Bronchial epithelial cell (primary cell): ENCODE measurements around the gene IGSF9. TPM values are rescaled to one million over a fixed set of nuclear protein-coding genes. Genes with fewer than 3 reads are reported as not detected.

Experiments
- DNase-seq: peaks from one replicate; pipeline ENCODE4 v3.0.0-alpha.2; 2010; ENCODE audit warnings: low read depth
- FAIRE-seq: peaks from 2 replicates; lab custom pipeline; 2011; peaks lifted over from hg19 to GRCh38; lab: Jason Lieb, UNC
- H3K27me3 ChIP-seq: 2 replicates; pipeline ENCODE4 v1.5.1; 2011; ENCODE audit warnings: low read length; ENCODE audit not compliant: control insufficient read depth, insufficient read depth
- H3K36me3 ChIP-seq: 2 replicates; pipeline ENCODE4 v1.5.1; 2011; ENCODE audit warnings: low read length; ENCODE audit not compliant: control insufficient read depth, insufficient read depth
- H3K4me3 ChIP-seq: 2 replicates; pipeline ENCODE4 v1.5.1; 2011; ENCODE audit warnings: mild to moderate bottlenecking, low read depth, low read length, control low read depth
- total RNA-seq: library from RNA; depleted of rRNA; stranded (reverse); fragments of >200 nt; gene quantifications from 2 replicates; pipeline ENCODE4 v1.2.1, GENCODE V29; 2014
- TF ChIP-seq, protein P1 (sequence below): IDR thresholded peaks from 2 replicates; pipeline ENCODE4 v1.5.1; 2011; ENCODE audit warnings: mild to moderate bottlenecking, moderate library complexity, low read length, control low read depth, inconsistent platforms; ENCODE audit not compliant: insufficient read depth, severe bottlenecking

The IGSF9 gene
- total RNA-seq, 1 donor from 2014 or later = 6.3 TPM

DNA sequence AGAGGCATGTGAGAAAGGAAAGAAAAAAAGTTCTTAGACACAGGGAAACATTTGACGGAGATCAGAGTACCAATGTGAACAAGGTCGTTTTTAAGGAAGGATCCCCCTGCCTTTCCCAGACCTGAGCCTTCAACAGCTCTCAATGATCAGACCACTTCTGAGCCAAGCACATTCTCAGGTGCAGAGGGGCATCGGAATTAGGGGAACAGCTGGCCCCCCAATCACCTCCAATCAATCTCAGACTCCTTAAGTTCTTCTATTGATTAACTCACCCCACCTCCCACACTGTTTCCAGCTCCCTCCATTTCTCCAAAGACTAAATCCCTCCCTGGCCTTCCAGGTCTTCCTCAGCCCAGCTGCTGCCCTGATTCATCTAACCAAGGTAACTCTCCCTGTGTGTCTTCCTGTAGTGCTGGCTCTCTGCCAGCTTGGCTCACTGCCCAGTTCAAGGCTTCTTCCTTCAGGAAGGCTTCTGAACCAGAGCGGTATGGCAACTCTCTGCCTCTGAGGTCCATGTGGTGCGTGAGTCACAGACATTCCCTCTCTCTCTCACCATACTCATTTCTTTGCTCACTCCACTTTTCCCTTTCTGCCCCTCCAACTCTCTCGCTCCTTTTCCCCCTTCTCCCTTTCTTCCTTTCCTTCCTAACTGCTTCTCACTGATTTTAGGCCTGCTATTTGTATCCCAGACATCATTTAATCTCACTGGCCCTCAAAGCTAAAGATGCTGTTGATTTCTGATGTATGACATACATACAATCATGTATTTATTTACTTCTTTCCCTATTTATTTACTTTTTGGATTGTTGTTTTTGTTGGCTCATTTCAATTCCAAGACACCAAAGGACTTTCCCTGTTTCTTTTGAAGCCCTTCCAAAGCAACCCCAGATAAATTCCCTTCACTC lies 63.5 kb downstream of the IGSF9 start:
- H3K4me3 ChIP-seq = no peak overlapping the region
- FAIRE-seq (peak; percentile 96), DNase-seq (peak; percentile 100)
- TF ChIP-seq, protein P1, sequence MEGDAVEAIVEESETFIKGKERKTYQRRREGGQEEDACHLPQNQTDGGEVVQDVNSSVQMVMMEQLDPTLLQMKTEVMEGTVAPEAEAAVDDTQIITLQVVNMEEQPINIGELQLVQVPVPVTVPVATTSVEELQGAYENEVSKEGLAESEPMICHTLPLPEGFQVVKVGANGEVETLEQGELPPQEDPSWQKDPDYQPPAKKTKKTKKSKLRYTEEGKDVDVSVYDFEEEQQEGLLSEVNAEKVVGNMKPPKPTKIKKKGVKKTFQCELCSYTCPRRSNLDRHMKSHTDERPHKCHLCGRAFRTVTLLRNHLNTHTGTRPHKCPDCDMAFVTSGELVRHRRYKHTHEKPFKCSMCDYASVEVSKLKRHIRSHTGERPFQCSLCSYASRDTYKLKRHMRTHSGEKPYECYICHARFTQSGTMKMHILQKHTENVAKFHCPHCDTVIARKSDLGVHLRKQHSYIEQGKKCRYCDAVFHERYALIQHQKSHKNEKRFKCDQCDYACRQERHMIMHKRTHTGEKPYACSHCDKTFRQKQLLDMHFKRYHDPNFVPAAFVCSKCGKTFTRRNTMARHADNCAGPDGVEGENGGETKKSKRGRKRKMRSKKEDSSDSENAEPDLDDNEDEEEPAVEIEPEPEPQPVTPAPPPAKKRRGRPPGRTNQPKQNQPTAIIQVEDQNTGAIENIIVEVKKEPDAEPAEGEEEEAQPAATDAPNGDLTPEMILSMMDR = no peak
- H3K27me3 ChIP-seq = no peaks in the 10 kb centered on the region
- no peaks in the 10 kb centered on the region for H3K36me3 ChIP-seq

DNA sequence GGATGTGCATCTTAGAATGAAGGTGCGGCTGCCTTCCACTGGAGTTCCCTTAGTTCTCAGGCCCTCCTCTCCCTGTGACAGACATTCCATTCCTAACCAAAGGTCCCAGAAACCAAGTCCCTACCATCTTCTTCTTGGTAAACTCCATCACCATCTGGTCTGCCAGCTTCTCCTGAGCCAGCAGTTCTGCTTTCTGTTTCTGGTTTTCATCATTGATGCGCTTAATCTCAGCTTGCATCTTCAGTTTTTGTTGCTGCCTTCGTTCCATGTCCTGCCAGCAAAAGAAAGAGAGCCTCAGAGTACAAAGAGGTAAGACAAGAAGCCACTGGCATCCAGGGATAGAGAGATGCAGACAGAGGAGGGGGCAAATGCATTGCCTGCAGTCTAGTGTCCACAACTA lies 65.0 kb downstream of the IGSF9 start:
- DNase-seq (no peak), FAIRE-seq (peak; percentile 60)
- TF ChIP-seq, protein P1 = no peak
- no peaks in the 10 kb centered on the region for H3K36me3 ChIP-seq
- H3K4me3 ChIP-seq = no peak overlapping the region
- no peaks in the 10 kb centered on the region for H3K27me3 ChIP-seq

DNA sequence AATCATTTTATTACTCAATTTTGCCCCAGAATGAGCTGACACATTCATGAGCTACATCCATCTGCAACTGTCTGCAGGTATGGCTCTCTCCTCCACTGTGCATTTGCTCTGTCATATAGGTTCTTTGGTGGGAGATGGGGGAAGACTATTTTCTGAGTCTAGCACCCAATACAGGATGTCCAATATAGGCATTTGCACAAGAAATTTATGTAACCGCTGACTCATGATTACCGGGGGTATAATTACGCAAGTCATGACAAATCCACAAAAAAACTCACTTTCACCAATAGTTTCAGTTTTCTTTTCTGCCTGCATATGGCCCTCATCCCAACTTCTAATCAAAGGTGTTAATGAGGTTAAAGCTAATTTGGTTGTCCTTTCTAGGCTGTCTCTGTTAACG lies 65.4 kb downstream of the IGSF9 start:
- FAIRE-seq (no peak), DNase-seq (peak; percentile 89)
- no peaks in the 10 kb centered on the region for H3K27me3 ChIP-seq
- no peak overlapping the region for H3K4me3 ChIP-seq
- H3K36me3 ChIP-seq = no peaks in the 10 kb centered on the region
- TF ChIP-seq, protein P1 = no peak

DNA sequence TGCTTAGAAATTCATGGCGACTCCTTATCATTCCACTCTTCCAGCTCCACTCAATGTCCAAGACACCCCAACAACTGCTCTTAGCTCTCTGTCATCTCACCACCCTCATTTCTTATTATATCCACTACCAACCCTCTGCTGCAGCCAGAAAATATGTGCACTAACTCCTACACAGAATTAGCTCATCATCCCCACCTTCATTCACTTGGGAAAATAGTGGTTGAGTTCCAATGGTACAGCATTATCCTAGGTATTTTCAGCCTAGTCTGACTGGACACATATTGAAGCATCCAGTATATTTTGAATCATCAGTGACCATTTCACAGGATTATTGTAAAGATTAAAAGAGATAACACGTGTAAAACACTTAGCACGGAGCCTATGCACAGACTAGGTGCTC lies 66.3 kb downstream of the IGSF9 start:
- no peak for DNase-seq
- TF ChIP-seq, protein P1 = no peak
- Histone ChIP-seq H3K4me3 (no peak overlapping the region), H3K27me3 (no peaks in the 10 kb centered on the region), H3K36me3 (no peaks in the 10 kb centered on the region)
- FAIRE-seq = no peak

DNA sequence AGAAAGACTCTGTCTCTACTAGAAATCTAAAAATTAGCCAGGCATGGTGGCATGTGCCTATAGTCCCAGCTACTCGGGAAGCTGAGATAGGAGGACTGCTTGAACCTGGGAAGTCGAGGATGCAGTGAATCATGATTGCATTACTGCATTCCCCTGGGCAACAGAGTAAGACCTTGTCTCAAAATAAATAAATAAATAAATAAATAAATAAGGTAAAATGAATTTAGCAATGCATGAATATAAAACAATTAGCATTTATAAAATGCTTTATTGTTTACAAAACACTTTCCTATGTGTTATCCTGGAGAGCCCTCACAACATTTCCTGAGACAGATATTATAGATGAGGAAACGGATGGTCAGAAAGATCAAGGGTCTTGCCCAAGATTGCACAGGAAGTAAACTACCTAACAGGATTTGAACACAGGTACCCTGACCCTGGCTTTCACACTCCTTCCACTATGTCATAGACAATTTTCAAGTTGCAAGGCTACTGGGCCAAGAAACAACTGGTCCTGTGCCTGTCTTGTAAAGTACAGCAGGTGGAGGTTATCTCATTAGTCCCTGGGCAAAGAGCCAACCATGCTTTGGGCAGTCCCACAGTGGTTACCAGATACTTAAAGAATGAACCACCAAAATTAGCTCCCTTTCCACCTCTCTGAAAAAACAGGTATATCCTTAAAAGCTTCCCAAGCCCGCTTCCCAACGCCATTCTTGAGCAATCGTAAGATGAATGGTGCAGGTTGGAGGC lies 67.5 kb downstream of the IGSF9 start:
- Histone ChIP-seq H3K27me3 (no peaks in the 10 kb centered on the region), H3K36me3 (no peaks in the 10 kb centered on the region), H3K4me3 (no peak overlapping the region)
- no peak for DNase-seq
- FAIRE-seq = no peak
- TF ChIP-seq, protein P1 = no peak

Other genes starting within 250 kb of the IGSF9 start
- not detected in 2 replicates for gene CRP, start 231.0 kb downstream of the IGSF9 start, total RNA-seq
- 53.5 and 72.7 TPM in 2 replicates for gene DUSP23, start 164.7 kb downstream of the IGSF9 start, total RNA-seq
- gene FCRL6, start 143.3 kb downstream of the IGSF9 start, total RNA-seq = 0.13 TPM in 1 of 2 replicates, not detected in the other
- not detected in 2 replicates for gene SLAMF8, start 118.7 kb downstream of the IGSF9 start, total RNA-seq
- not detected in 2 replicates for gene VSIG8, start 83.0 kb downstream of the IGSF9 start, total RNA-seq
- 0.53 and 0.90 TPM in 2 replicates for gene CFAP45, start 45.4 kb downstream of the IGSF9 start, total RNA-seq
- 265 and 283 TPM in 2 replicates for gene TAGLN2, start 20.1 kb downstream of the IGSF9 start, total RNA-seq
- 10.0 and 16.6 TPM in 2 replicates for gene SLAMF9, start 8.6 kb upstream of the IGSF9 start, total RNA-seq
- 1.9 and 2.1 TPM in 2 replicates for gene PIGM, start 86.4 kb upstream of the IGSF9 start, total RNA-seq
- not detected in 2 replicates for gene KCNJ10, start 124.5 kb upstream of the IGSF9 start, total RNA-seq
- gene KCNJ9, start 135.9 kb upstream of the IGSF9 start, total RNA-seq = under 0.01 and 0.13 TPM in 2 replicates
- 42.6 and 57.0 TPM in 2 replicates for gene IGSF8, start 153.0 kb upstream of the IGSF9 start, total RNA-seq
- gene ATP1A2, start 170.1 kb upstream of the IGSF9 start, total RNA-seq = not detected in 2 replicates
- gene ATP1A4, start 206.0 kb upstream of the IGSF9 start, total RNA-seq = not detected in 2 replicates
- gene CASQ1, start 245.0 kb upstream of the IGSF9 start, total RNA-seq = not detected in 2 replicates